Embryonic facial prominence (tissue), 1 donor: ENCODE measurements around the gene PDZK1.
"Not testable (repeated sequence)": the region's sequence is repeated elsewhere in the genome, so short reads cannot be mapped to it uniquely, and the experiment has no call there.

Source experiments
- DNase-seq: peaks from one replicate; pipeline ENCODE4 v3.0.0-alpha.2; 2016; ENCODE audit errors: extremely low spot score

Gene PDZK1

DNA sequence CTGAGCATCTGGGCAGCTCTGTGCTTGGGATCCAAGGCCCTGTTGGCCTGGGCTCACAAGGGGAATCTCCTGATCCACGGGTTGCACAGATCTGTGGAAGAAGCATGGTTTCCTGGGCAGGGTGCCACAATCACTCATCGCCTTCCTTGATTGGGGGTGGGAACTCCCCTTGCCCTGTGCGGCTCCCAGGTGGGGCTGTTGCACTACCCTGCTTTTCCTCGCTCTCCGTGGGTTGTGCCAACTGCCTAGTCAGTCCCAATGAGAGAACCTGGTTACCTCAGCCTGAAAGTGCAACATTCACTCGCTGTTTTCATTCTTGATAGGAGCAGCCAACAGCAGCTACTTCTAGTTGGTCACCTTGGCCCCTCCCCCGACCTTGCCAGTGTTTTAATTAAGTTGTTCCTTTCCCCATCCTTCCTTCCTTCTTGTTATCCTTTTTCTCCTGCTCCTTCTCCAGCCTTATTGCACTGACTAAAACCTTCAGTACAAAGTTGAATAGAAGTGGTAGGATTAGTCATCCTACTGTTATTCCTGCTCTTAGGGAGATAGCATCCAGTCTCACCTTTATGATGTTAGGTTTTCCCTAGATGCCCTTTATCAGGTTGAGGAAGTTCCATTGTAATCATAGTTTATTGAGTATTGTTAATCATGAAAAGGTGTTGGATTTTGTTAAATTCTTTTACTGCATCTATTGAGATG lies 50.8 kb downstream of the PDZK1 start:
- DNase-seq, result not testable (repeated sequence)

DNA sequence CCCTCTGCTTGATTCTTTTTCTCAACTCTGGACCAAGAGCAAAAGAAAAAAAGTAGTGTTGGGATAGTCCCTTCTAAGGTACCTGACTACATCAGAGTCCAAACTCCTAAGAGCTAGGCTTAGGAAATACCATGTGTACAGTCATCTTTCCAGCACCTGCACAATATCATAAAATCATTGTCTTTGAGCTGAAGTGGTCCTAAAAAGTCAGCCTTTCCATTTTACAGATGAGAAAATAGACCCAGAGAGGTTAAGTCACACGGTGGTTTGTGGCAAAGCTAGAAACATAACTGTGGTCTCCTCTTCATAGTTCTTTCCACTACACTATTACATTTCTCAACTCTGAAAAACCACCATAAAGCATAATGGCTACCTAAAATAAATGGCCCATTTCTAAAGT lies 63.2 kb downstream of the PDZK1 start:
- not testable (repeated sequence) for DNase-seq

DNA sequence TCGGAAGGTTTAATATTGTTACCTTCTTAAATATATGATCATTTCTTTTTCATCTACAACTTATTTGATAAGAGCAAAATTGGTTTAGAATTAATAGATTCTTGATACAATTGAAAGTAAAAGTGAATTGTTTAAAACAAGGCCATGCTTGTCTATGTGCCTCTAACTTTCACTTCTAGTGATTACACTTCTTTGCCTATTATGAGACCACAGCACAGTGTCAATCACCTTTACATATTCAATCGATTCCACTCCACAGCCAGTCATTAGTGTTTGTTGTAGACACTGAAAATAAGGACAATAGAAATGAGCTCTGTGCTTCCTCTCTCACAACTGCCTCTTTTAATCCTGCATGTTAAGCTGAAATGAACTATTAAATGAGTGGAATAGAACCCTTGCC lies 65.3 kb downstream of the PDZK1 start:
- DNase-seq, result not testable (repeated sequence)

DNA sequence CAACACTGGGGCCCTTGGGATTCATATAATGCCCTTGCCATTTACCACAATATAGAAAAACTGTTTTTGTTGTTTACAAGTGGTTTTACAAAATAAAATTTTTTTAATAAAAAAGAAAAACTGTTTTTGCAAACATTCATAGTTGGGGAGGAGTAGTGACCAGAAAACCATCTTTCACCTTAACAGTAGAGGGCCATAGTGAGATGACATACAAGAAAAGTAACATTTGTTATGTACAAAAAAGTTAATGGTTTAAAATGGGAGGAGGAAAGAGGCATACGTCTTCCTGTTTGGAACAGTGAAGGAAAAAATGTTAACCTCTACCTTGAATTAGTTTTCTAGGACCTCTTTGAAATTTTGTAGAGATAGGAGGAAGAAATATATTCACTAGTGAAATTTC lies 70.9 kb downstream of the PDZK1 start:
- not testable (repeated sequence) for DNase-seq

DNA sequence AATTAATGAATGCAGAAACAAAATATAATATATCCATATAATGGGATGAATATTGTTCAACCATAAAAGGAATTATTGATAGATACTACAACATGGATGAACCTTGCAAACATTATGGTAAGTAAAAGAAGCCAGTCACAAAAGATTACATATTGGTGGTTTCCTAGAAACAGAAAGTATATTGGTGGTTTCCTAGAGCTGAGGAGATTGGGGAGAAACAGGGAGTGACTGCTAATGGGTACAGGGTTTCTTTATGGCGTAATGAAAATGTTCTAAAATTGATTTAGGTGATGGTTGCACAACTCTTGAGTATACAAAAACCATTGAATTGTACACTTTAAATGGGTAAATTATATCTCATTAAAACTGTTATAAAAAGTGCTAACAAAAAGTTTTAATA lies 85.0 kb downstream of the PDZK1 start:
- not testable (repeated sequence) for DNase-seq
